HepG2 (cell line): Measurements from ENCODE around the gene FAIM2. TPM values are rescaled to one million over a fixed set of nuclear protein-coding genes. Genes with fewer than 3 reads are reported as not detected.

Experiments
- ATF6 ChIP-seq: sonication (generic); formaldehyde crosslinking; conservative IDR thresholded peaks from 2 replicates; pipeline ENCODE4 v1.4.0; 2020; ENCODE audit warnings: missing genetic modification reagents
- BHLHE40 ChIP-seq: IDR thresholded peaks from 2 replicates; pipeline ENCODE4 v1.6.1; 2011; ENCODE audit warnings: low read length, improper control_type of control experiment
- ELF3 ChIP-seq: IDR thresholded peaks from 2 replicates; pipeline ENCODE4 v1.6.1; 2016; ENCODE audit warnings: missing genetic modification reagents, missing compliant biosample characterization
- MYC ChIP-seq: sonication (generic); formaldehyde crosslinking; IDR thresholded peaks from 2 replicates; pipeline ENCODE4 v1.9.0; 2021; ENCODE audit warnings: missing genetic modification reagents, borderline replicate concordance
- MYNN ChIP-seq: sonication (generic); formaldehyde crosslinking; IDR thresholded peaks from 2 replicates; pipeline ENCODE4 v1.4.0; 2020; ENCODE audit warnings: mild to moderate bottlenecking, low read depth, missing genetic modification reagents
- NR2C2 ChIP-seq: sonication (generic); formaldehyde crosslinking; IDR thresholded peaks from 2 replicates; pipeline ENCODE4 v1.4.0; 2020; ENCODE audit warnings: missing genetic modification reagents, mild to moderate bottlenecking, moderate library complexity, borderline replicate concordance
- RBFOX2 ChIP-seq: fragments of 200-400 bp; formaldehyde crosslinking; IDR thresholded peaks from 2 replicates; pipeline ENCODE4 v1.6.1; 2017; ENCODE audit warnings: low read depth, mild to moderate bottlenecking, low read length
- SPEN ChIP-seq: sonication (generic); formaldehyde crosslinking; IDR thresholded peaks from 2 replicates; pipeline ENCODE4 v1.5.1; 2020; ENCODE audit warnings: low read depth, mild to moderate bottlenecking, missing genetic modification reagents
- ZNF710 ChIP-seq: sonication (generic); formaldehyde crosslinking; IDR thresholded peaks from 2 replicates; pipeline ENCODE4 v1.5.0; 2020; ENCODE audit warnings: mild to moderate bottlenecking, missing genetic modification reagents, borderline replicate concordance
- ZNF737 ChIP-seq: sonication (generic); formaldehyde crosslinking; IDR thresholded peaks from 2 replicates; pipeline ENCODE4 v1.5.0; 2020; ENCODE audit warnings: missing genetic modification reagents, mild to moderate bottlenecking, borderline replicate concordance
- ZNF788 ChIP-seq: sonication (generic); formaldehyde crosslinking; IDR thresholded peaks from 2 replicates; pipeline ENCODE4 v1.5.0; 2020; ENCODE audit warnings: mild to moderate bottlenecking, missing genetic modification reagents, borderline replicate concordance
- polyA plus RNA-seq, 8 experiments: library from polyadenylated mRNA; depleted of rRNA in 3 of 8; stranded (reverse) in 7 of 8; unstranded in 1 of 8; fragments of >200 nt; fragmentation: Illumina TruSeq in 4 of 8; extraction: Trizol in 4 of 8; gene quantifications; 2 replicates each; pipeline versions ENCODE4 v1.2.1 to v1.2.3, GENCODE V29; 2011 to 2016; ENCODE audit warnings: low read depth in 4 of 8, missing spikeins in 1 of 8, mixed read lengths in 1 of 8; ENCODE audit not compliant: insufficient read depth in 1 of 8
- total RNA-seq, 5 experiments: library from RNA; depleted of rRNA; stranded (reverse); fragments of >200 nt; fragmentation: Illumina TruSeq; extraction: Trizol; gene quantifications; 2 replicates each; pipeline ENCODE4 v1.2.3, GENCODE V29; 2016; ENCODE audit warnings: low read depth in 1 of 5
- TF ChIP-seq, protein P1 (sequence below): sonication (generic); formaldehyde crosslinking; IDR thresholded peaks from 2 replicates; pipeline ENCODE4 v1.4.0; 2020; ENCODE audit warnings: missing genetic modification reagents
- TF ChIP-seq, protein P2 (sequence below): sonication (generic); formaldehyde crosslinking; IDR thresholded peaks from 2 replicates; pipeline ENCODE4 v1.5.0; 2020; ENCODE audit warnings: missing genetic modification reagents, mild to moderate bottlenecking, borderline replicate concordance
- TF ChIP-seq, protein P3 (sequence below): sonication (generic); formaldehyde crosslinking; IDR thresholded peaks from 2 replicates; pipeline ENCODE4 v1.5.1; 2020; ENCODE audit warnings: missing genetic modification reagents, mild to moderate bottlenecking, borderline replicate concordance

The FAIM2 gene
- total and polyA plus RNA-seq, 2 of the 13 experiments (the other 11 are each of a cell fraction or from before 2014, with no cell fraction given): not detected

GRCh38 chr12:49828133-49829091 is 75.3 kb downstream of the FAIM2 start, which contains the start of gene NCKAP5L (continued):
- TF ChIP-seq MYC (CRISPR knock-in tag) (peak; percentile 67; the same call in 1 of the 2 replicates), ZNF788 (peak; percentile 76; the same call in 1 of the 2 replicates), BHLHE40 (peak; percentile 68; the same call in 1 of the 2 replicates), ZNF710 (CRISPR knock-in tag) (0 out of 2 replicates have a peak, but pooled peaks have one; percentile 9), NR2C2 (CRISPR knock-in tag) (peak; percentile 70; the same call in 1 of the 2 replicates), ATF6 (CRISPR knock-in tag) (no peak), ZNF737 (CRISPR knock-in tag) (peak; percentile 30; the same call in 1 of the 2 replicates), SPEN (CRISPR knock-in tag) (peak; percentile 84), RBFOX2 (peak; percentile 63), MYNN (0 out of 2 replicates have a peak, but pooled peaks have one; percentile 7), ELF3 (CRISPR knock-in tag) (peak; percentile 81)
- TF ChIP-seq, protein P1, sequence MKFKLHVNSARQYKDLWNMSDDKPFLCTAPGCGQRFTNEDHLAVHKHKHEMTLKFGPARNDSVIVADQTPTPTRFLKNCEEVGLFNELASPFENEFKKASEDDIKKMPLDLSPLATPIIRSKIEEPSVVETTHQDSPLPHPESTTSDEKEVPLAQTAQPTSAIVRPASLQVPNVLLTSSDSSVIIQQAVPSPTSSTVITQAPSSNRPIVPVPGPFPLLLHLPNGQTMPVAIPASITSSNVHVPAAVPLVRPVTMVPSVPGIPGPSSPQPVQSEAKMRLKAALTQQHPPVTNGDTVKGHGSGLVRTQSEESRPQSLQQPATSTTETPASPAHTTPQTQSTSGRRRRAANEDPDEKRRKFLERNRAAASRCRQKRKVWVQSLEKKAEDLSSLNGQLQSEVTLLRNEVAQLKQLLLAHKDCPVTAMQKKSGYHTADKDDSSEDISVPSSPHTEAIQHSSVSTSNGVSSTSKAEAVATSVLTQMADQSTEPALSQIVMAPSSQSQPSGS (CRISPR knock-in tag): no peak
- TF ChIP-seq, protein P2, sequence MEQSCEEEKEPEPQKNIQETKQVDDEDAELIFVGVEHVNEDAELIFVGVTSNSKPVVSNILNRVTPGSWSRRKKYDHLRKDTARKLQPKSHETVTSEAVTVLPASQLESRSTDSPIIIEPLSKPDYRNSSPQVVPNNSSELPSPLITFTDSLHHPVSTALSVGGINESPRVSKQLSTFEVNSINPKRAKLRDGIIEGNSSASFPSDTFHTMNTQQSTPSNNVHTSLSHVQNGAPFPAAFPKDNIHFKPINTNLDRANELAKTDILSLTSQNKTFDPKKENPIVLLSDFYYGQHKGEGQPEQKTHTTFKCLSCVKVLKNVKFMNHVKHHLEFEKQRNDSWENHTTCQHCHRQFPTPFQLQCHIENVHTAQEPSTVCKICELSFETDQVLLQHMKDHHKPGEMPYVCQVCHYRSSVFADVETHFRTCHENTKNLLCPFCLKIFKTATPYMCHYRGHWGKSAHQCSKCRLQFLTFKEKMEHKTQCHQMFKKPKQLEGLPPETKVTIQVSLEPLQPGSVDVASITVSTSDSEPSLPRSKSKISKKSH: 0 out of 2 replicates have a peak, but pooled peaks have one; percentile 26
- TF ChIP-seq, protein P3, sequence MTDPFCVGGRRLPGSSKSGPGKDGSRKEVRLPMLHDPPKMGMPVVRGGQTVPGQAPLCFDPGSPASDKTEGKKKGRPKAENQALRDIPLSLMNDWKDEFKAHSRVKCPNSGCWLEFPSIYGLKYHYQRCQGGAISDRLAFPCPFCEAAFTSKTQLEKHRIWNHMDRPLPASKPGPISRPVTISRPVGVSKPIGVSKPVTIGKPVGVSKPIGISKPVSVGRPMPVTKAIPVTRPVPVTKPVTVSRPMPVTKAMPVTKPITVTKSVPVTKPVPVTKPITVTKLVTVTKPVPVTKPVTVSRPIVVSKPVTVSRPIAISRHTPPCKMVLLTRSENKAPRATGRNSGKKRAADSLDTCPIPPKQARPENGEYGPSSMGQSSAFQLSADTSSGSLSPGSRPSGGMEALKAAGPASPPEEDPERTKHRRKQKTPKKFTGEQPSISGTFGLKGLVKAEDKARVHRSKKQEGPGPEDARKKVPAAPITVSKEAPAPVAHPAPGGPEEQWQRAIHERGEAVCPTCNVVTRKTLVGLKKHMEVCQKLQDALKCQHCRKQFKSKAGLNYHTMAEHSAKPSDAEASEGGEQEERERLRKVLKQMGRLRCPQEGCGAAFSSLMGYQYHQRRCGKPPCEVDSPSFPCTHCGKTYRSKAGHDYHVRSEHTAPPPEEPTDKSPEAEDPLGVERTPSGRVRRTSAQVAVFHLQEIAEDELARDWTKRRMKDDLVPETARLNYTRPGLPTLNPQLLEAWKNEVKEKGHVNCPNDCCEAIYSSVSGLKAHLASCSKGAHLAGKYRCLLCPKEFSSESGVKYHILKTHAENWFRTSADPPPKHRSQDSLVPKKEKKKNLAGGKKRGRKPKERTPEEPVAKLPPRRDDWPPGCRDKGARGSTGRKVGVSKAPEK (CRISPR knock-in tag): no peak
